Activated CD4-positive, alpha-beta memory T cell treated with anti-CD3 and anti-CD28 coated beads, Interleukin-2, amount 10 ng/mL, durations not matched to agents 7 days and 5 days (primary cell): ENCODE data around the gene TAPT1. TPM values are rescaled to one million over a fixed set of nuclear protein-coding genes. Genes with fewer than 3 reads are reported as not detected.

ENCODE experiments used
- CTCF ChIA-PET: fragments of 350-600 bp; sonication (Branson Sonifier 250); formaldehyde crosslinking; loops from one replicate; lab custom pipeline; 2021; ENCODE audit warnings: antibody characterized with exemption, inconsistent platforms; lab: Charles Lee
- POLR2A ChIA-PET: fragments of 350-600 bp; sonication (Branson Sonifier 250); formaldehyde crosslinking; loops from one replicate; lab custom pipeline; 2021; ENCODE audit warnings: antibody characterized with exemption; lab: Charles Lee
- DNase-seq: peaks from one replicate; pipeline ENCODE4 v3.0.0-alpha.2; 2020
- H3K27ac Mint-ChIP-seq: one replicate; pipeline ENCODE4 v1.8.0; 2021; ENCODE audit warnings: mild to moderate bottlenecking, mixed read lengths
- H3K27me3 Mint-ChIP-seq: one replicate; pipeline ENCODE4 v1.8.0; 2021; ENCODE audit warnings: mixed read lengths
- H3K36me3 Mint-ChIP-seq: one replicate; pipeline ENCODE4 v1.8.0; 2021; ENCODE audit warnings: low read depth, mixed read lengths
- H3K4me1 Mint-ChIP-seq: one replicate; pipeline ENCODE4 v1.8.0; 2021; ENCODE audit warnings: mixed read lengths
- H3K4me3 Mint-ChIP-seq: one replicate; pipeline ENCODE4 v1.8.0; 2021; ENCODE audit warnings: mild to moderate bottlenecking, mixed read lengths
- H3K9me3 Mint-ChIP-seq: one replicate; pipeline ENCODE4 v1.8.0; 2021; ENCODE audit warnings: mixed read lengths
- total RNA-seq, 2 experiments: library from RNA; stranded (reverse); gene quantifications; one replicate each; pipeline ENCODE4 v1.2.3, GENCODE V29; 2021

Gene TAPT1
- total RNA-seq, 2 experiments from 2014 or later: 44.2 to 52.6 TPM

DNA sequence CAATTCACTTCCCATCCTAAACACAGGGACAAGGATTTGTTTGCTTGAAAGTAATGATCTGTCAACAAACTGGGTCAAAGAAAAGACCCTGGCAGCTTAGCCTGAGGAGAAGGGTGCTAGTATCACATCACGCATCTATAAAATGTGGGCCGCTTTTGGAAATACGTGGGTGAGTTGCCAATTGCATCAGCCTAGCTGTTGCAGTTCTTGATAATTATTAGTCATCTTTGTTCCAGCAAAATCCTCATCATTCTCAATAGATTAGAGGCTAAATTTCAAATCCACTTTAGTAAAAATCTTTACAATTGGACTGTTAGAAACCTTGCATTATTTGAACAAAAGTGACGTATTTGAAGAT is 33.6 kb upstream of the TAPT1 start:
- Mint-ChIP-seq H3K4me1 (peaks cover 13% of the 10 kb centered on the region), H3K27me3 (no peaks in the 10 kb centered on the region), H3K4me3 (no peak overlapping the region), H3K36me3 (peaks cover 6% of the 10 kb centered on the region), H3K9me3 (peaks cover 3% of the 10 kb centered on the region), H3K27ac (no peak overlapping the region)
- CTCF ChIA-PET: interaction anchor here (1.4 kb wide), 1 partner anchor 54 kb away, joined by 3 read pairs; no protein-coding TSS in a partner anchor
- no peak for DNase-seq
- POLR2A ChIA-PET: no interaction called here

DNA sequence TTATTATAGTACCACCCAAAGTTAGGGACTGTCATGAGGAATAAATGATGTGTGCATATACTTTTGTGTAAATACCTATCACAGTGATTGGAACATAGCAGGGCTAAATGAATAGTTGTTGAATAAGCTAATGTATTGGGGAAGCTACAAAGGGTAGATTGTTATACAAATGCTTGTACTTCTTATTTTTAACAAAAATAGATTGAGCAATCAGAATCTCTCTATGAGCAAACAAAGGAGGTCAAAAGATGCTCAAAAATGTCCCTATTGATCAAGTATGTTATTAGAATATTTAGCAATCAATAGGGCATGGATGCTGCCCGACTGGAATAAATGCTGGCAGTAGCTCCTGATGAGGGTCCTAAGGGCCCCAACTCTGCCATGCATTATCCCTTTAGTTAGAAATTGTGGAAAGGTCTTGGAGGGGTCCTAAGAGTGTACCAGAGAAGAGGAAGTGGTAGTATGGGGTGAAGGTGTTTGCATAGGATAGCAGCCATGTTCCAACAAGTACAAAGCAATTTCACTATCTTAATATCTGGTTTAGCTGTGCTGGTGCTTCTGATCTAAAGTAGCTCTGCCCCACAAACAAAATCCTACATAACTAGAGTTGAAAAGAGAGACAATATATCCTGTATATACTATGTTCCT is 33.1 kb upstream of the TAPT1 start:
- no peak overlapping the region for H3K27ac Mint-ChIP-seq

DNA sequence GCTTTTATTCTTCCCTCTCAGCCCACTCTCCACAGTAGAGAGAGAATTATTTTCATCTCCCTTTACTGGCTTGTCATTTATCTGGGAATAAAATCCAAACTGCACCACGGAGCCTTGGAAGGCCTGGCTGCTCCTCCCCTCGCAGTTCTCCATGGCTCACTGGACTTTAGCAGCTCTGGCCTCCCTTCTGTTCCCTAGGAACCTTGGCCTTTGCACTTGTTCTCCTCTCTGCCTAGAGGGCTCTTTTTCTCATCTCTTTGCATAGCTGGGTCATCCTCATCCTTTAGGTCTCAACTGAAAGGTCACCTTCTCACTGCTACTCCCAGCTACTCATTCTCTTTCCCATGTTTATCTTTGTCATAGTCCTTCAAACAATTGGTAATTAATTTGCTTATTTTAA is 31.3 kb upstream of the TAPT1 start:
- POLR2A ChIA-PET: no interaction called here
- no peak for DNase-seq
- CTCF ChIA-PET: no interaction called here
- Mint-ChIP-seq H3K36me3 (peaks cover 6% of the 10 kb centered on the region), H3K4me1 (peaks cover 13% of the 10 kb centered on the region), H3K4me3 (no peak overlapping the region), H3K27ac (no peak overlapping the region), H3K9me3 (peaks cover 3% of the 10 kb centered on the region), H3K27me3 (no peaks in the 10 kb centered on the region)

More for the DNA sequence above, 33.1 kb upstream of the TAPT1 start:
- DNase-seq: no peak
- CTCF ChIA-PET: interaction anchor here (1.4 kb wide), 1 partner anchor 54 kb away, joined by 3 read pairs; no protein-coding TSS in a partner anchor
- Mint-ChIP-seq H3K27me3 (no peaks in the 10 kb centered on the region), H3K36me3 (peaks cover 6% of the 10 kb centered on the region), H3K4me1 (peaks cover 13% of the 10 kb centered on the region), H3K4me3 (no peak overlapping the region), H3K9me3 (peaks cover 3% of the 10 kb centered on the region)
- POLR2A ChIA-PET: no interaction called here

DNA sequence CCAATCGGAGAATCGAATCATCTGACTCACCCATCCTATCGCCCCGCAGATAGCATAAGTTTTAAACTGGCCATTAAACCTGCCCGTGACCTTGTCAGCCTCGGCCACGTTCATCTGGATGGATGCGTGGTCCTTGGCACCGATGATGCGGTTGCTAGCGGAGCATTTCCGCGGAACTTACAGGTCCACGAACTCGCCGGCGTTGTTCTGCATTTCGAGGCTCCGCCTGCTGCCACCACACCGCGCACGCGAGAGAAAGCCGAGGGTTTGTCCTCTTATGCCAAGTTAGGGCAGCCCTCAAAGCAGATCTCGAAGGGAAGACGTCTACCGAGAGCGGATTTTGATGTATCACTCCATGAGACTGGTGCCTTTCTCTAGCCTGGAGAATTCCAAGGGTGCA is 30.1 kb upstream of the TAPT1 start:
- Mint-ChIP-seq H3K4me1 (peaks cover 8% of the 10 kb centered on the region), H3K27ac (no peak overlapping the region), H3K9me3 (peaks cover 3% of the 10 kb centered on the region), H3K4me3 (no peak overlapping the region), H3K27me3 (no peaks in the 10 kb centered on the region), H3K36me3 (peaks cover 6% of the 10 kb centered on the region)
- no peak for DNase-seq
- ChIA-PET CTCF (no interaction called here), POLR2A (no interaction called here)

DNA sequence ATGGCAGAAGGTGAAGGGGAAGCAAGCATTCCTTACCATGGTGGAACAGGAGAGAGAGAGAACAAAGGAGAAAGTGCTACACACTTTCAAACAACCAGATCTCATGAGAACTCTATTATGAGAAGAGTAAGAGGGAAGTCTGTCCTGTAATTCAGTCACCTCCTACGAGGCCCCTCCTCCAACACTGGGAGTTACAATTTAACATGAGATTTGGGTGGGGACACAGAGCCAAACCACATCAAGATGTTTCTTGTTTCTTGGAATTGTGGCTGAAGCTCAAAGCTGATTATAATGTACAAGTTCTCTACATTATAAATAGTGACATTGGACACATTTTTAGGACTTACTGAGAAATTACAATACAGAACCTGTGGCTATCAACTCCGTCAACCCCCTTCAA is 29.5 kb upstream of the TAPT1 start:
- POLR2A ChIA-PET: no interaction called here
- Mint-ChIP-seq H3K9me3 (peaks cover 3% of the 10 kb centered on the region), H3K4me3 (no peak overlapping the region), H3K36me3 (peaks cover 6% of the 10 kb centered on the region), H3K4me1 (peaks cover 8% of the 10 kb centered on the region), H3K27ac (no peak overlapping the region), H3K27me3 (no peaks in the 10 kb centered on the region)
- CTCF ChIA-PET: no interaction called here
- no peak for DNase-seq

DNA sequence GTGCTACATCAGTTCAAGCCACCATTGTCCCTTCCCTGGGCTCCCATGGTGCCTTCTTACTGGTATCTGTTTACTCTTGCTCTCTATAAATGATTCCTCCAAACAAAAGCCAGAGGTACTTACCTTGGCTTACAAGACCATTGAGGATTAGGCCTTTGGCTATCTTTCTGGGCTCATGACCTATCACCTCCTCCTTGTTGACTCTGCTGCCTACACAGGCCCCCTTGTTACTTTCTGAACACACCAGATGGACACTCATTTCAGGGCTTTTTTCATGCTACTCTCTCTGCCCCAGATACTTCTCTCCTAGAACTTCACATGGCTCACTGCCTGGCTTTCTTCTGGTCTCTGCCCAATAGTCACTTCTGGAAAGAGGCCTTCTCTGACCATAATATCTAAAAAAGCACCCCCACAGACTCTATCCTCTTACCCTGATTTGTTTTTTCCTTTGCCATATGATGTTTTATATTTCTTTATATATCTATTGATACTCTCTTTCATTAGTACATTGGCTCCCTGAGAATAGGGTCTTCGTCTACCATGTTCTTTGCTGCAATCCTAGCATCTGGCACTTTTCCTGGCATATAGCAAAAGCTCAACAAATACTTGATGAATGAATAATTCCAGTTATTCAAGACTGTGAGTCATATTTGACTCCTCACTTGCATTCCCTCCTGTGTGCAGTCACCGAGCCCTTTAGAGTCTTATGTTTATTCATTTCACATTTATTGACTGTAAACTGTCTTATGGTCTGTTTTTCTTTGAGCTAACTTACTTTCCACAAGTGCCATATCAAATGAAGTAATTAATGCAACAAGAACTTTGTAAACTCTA is 27.1 kb upstream of the TAPT1 start:
- Mint-ChIP-seq H3K27ac (no peak overlapping the region), H3K4me3 (no peak overlapping the region), H3K36me3 (peaks cover 6% of the 10 kb centered on the region), H3K9me3 (peaks cover 3% of the 10 kb centered on the region), H3K4me1 (peaks cover 2% of the 10 kb centered on the region), H3K27me3 (no peaks in the 10 kb centered on the region)
- DNase-seq: no peak
- ChIA-PET POLR2A (no interaction called here), CTCF (no interaction called here)

DNA sequence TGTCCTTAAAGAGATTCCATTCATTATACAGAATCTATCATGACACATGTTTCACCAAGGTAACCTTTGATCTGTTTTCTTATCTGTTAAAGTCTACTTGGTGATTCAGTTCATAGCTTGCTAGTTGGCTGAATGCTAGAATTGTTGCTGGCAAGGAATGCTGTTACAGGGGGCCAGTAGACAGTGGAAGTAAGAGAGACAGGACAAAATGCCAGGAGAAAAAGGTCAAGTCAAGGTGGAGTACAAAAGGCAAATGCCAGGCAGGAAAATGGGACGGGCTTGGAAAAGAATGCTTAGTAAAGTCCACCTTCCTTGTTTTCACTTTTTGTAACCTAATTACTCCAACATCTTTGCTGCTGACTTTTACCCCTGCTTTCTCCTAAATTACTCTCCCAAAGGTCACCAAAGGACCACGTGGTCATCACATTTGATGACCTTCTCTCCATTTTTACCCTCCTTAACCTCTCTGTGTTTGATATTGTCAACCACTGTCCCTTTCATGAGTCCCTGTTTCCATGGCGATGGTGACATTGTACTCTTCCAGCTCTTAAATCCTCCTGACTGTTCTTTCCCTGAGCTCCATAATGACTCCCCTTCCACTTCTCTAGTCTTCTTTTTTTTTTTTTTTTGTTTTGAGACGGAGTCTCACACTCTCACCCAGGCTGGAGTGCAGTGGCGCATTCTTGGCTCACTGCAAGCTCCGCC is 24.5 kb upstream of the TAPT1 start:
- no peaks in the 10 kb centered on the region for H3K27me3 Mint-ChIP-seq
- H3K9me3 Mint-ChIP-seq: no peaks in the 10 kb centered on the region
- no peak for DNase-seq
- peaks cover 2% of the 10 kb centered on the region for H3K4me1 Mint-ChIP-seq
- no peaks in the 10 kb centered on the region for H3K36me3 Mint-ChIP-seq
- H3K4me3 Mint-ChIP-seq: no peak overlapping the region
- no peak overlapping the region for H3K27ac Mint-ChIP-seq
- ChIA-PET POLR2A (no interaction called here), CTCF (no interaction called here)

DNA sequence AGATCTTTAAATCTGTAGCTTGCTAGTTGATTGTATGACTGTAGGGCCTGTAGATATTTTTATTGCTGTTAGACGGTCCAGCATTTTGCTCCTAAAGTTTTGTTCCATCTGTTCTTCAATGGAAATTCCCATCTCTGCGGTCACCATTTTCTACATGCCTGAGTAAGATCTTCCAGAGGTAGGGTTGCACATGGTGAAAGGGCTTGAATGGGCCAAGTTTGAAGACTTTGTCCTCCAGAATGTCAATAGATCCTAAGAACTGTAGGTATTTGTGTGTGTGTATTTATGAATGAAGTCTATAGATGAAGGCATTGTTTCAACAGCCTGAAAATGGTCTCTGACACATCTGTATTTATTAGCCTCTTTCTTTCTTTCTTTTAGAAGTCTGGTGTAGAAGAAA is 22.3 kb upstream of the TAPT1 start:
- no peak overlapping the region for H3K27ac Mint-ChIP-seq
- DNase-seq: no peak
- no peak overlapping the region for H3K4me3 Mint-ChIP-seq
- no peaks in the 10 kb centered on the region for H3K4me1 Mint-ChIP-seq
- no peaks in the 10 kb centered on the region for H3K9me3 Mint-ChIP-seq
- H3K36me3 Mint-ChIP-seq: no peaks in the 10 kb centered on the region
- POLR2A ChIA-PET: no interaction called here
- CTCF ChIA-PET: interaction anchor here (0.6 kb wide), 1 partner anchor 1012 kb away, joined by 3 read pairs; no protein-coding TSS in a partner anchor
- no peaks in the 10 kb centered on the region for H3K27me3 Mint-ChIP-seq

DNA sequence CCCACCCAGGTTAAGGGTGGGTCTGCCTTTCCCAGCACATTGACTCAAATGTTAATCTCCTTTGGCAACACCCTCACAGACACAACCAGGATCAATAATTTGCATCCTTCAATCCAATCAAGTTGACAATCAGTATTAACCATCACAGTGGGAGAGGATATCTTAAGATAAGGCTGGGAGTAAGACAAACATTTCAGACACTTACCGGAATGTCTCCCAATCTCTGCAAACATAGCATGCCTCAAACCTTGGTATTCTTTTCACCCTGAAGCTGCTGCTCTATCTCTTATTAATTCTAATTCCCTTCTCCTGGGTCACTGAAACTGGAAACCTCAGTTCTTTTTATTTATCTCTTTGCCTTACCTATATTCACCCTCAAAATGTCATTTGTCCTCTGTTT is 19.0 kb upstream of the TAPT1 start:
- no peak for DNase-seq
- no peaks in the 10 kb centered on the region for H3K27me3 Mint-ChIP-seq
- no peak overlapping the region for H3K4me3 Mint-ChIP-seq
- POLR2A ChIA-PET: no interaction called here
- CTCF ChIA-PET: interaction anchor here (1.0 kb wide), 1 partner anchor 39 kb away, joined by 3 read pairs; no protein-coding TSS in a partner anchor
- no peaks in the 10 kb centered on the region for H3K4me1 Mint-ChIP-seq
- no peak overlapping the region for H3K27ac Mint-ChIP-seq
- H3K9me3 Mint-ChIP-seq: no peaks in the 10 kb centered on the region
- H3K36me3 Mint-ChIP-seq: no peaks in the 10 kb centered on the region

DNA sequence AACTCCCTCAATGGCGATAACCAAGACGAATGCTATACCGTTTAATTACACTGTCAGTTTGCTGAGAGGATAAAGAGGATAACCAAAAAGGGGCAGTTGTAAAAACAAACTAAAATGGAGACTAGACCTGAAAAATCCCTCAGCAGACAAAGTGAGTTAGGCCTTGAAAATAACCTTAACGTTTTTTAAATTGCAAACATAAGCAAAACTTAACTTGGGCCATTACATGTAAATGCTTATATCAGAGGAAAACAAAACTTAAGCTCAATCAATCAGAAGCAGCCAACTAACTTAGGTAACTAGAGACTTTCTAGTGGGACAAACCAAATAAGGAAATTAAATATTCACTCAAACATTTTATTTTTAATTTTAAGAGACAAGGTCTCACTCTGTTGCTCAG is 17.0 kb upstream of the TAPT1 start:
- no peaks in the 10 kb centered on the region for H3K9me3 Mint-ChIP-seq
- H3K4me1 Mint-ChIP-seq: no peaks in the 10 kb centered on the region
- H3K27me3 Mint-ChIP-seq: no peaks in the 10 kb centered on the region
- ChIA-PET CTCF (no interaction called here), POLR2A (no interaction called here)
- H3K36me3 Mint-ChIP-seq: no peaks in the 10 kb centered on the region
- no peak overlapping the region for H3K27ac Mint-ChIP-seq
- no peak overlapping the region for H3K4me3 Mint-ChIP-seq
- no peak for DNase-seq

DNA sequence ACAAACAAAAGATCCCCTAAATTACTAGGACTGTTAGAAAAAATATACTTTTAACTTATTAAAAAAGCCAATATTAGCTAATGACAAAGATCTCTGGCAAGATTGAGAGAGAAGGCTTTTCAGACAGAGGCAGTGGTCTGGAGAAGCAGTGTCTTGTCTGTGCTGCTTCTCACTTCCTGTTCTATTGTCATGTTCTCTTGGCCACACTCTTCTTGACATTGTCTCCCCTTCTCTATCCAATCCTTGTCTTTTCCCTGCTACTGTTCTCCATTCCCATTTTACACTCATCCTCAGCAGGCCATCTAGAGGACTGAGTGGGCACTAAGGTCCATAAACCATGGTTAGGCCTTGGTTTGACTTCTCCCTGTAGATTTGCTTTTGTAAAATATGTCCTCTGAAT is 14.0 kb upstream of the TAPT1 start:
- no peak overlapping the region for H3K27ac Mint-ChIP-seq
- H3K9me3 Mint-ChIP-seq: no peaks in the 10 kb centered on the region
- no peaks in the 10 kb centered on the region for H3K36me3 Mint-ChIP-seq
- H3K4me1 Mint-ChIP-seq: no peaks in the 10 kb centered on the region
- DNase-seq: no peak
- ChIA-PET CTCF (no interaction called here), POLR2A (no interaction called here)
- H3K4me3 Mint-ChIP-seq: no peak overlapping the region
- H3K27me3 Mint-ChIP-seq: peaks cover under 1% of the 10 kb centered on the region

DNA sequence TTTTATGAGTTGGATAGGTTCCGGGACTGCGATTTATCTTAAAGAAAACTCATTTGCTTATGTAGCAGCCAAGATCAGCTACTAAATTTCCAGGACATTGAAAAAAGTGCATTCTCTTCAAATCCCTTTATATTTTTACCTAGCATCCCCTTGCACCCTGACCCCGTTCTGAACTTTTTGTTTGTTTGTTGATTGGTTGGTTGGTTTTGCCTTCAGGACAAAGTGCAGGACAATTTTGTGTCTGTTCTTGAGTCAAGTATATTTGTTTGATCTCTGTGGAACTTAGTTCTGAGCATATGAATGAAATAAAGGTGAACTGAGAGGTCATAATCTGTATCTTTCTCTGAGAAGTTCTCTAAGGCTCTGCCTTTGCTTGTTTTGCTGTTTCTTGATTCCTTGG is 12.8 kb upstream of the TAPT1 start:
- Mint-ChIP-seq H3K27ac (no peak overlapping the region), H3K4me1 (no peaks in the 10 kb centered on the region), H3K4me3 (no peak overlapping the region), H3K27me3 (peaks cover 3% of the 10 kb centered on the region), H3K36me3 (no peaks in the 10 kb centered on the region), H3K9me3 (no peaks in the 10 kb centered on the region)
- DNase-seq: no peak
- ChIA-PET CTCF (no interaction called here), POLR2A (no interaction called here)

DNA sequence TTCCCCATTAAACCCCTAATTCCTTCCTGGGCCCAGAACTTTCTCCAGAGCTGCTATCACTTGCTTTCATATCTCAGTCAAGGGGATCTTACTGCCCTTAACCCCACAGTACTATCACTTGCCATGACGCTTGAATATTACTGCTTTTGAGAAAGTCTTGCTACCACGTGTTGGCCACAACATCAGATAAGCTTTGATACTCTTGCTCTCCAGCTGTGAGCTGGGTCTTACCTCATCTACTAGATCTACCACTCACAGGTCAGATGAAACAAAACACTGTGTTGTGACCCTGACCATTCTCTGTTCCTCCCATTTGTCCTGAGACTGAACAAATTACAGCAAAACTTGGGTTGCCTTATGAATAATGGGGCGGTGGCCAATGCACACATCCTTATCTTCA is 12.1 kb upstream of the TAPT1 start:
- DNase-seq: no peak
- ChIA-PET POLR2A (no interaction called here), CTCF (no interaction called here)
- Mint-ChIP-seq H3K36me3 (no peaks in the 10 kb centered on the region), H3K27ac (no peak overlapping the region), H3K9me3 (no peaks in the 10 kb centered on the region), H3K27me3 (peaks cover 3% of the 10 kb centered on the region), H3K4me3 (no peak overlapping the region), H3K4me1 (no peaks in the 10 kb centered on the region)
